PC-9 (cell line): ENCODE measurements around the gene ZFPM1.

Source experiments
- EZH2 ChIP-seq: fragments of 200-600 bp; sonication (generic); IDR thresholded peaks from 2 replicates; pipeline ENCODE4 v1.8.0; 2017; ENCODE audit warnings: antibody characterized with exemption, low read depth
- TF ChIP-seq, protein P1 (sequence below): fragments of 200-600 bp; sonication (generic); conservative IDR thresholded peaks from 2 replicates; pipeline ENCODE4 v1.6.1; 2017; ENCODE audit warnings: mixed run types, antibody characterized with exemption, mild to moderate bottlenecking, moderate library complexity

DNA sequence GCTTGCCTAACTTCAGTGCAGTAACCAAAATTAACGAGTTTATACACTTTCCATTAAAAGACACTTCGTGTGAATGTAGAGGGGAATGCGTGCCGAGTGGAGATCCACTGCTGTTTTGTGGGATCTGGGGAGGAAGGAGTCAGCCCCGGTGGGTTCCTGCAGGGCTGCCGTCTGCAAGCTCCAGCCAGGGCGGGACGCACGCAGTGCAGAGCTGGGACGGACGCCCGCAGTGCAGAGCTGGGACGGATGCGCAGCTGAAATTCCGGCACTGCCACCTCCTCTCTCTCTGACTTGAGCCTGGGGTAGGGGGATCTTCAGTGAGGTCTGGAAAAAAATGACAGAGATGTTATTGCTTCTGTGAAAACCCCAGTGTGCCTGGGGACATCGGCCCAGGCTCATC is 100.7 kb downstream of the ZFPM1 start:
- TF ChIP-seq, protein P1, sequence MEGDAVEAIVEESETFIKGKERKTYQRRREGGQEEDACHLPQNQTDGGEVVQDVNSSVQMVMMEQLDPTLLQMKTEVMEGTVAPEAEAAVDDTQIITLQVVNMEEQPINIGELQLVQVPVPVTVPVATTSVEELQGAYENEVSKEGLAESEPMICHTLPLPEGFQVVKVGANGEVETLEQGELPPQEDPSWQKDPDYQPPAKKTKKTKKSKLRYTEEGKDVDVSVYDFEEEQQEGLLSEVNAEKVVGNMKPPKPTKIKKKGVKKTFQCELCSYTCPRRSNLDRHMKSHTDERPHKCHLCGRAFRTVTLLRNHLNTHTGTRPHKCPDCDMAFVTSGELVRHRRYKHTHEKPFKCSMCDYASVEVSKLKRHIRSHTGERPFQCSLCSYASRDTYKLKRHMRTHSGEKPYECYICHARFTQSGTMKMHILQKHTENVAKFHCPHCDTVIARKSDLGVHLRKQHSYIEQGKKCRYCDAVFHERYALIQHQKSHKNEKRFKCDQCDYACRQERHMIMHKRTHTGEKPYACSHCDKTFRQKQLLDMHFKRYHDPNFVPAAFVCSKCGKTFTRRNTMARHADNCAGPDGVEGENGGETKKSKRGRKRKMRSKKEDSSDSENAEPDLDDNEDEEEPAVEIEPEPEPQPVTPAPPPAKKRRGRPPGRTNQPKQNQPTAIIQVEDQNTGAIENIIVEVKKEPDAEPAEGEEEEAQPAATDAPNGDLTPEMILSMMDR: no peak
- no peak for TF ChIP-seq EZH2
